Stimulated activated CD4-positive, alpha-beta T cell treated with anti-CD3 and anti-CD28 coated beads, Interleukin-15, amount 100 ng/mL, for 1 hour (primary cell): Measurements from ENCODE around the gene FYN.

ENCODE experiments used
- DNase-seq, 2 donors: peaks; one replicate each; pipeline ENCODE4 v3.0.0-alpha.2; 2020; ENCODE audit warnings: low read depth in 1 of 2, low spot score in 1 of 2

The FYN gene

DNA sequence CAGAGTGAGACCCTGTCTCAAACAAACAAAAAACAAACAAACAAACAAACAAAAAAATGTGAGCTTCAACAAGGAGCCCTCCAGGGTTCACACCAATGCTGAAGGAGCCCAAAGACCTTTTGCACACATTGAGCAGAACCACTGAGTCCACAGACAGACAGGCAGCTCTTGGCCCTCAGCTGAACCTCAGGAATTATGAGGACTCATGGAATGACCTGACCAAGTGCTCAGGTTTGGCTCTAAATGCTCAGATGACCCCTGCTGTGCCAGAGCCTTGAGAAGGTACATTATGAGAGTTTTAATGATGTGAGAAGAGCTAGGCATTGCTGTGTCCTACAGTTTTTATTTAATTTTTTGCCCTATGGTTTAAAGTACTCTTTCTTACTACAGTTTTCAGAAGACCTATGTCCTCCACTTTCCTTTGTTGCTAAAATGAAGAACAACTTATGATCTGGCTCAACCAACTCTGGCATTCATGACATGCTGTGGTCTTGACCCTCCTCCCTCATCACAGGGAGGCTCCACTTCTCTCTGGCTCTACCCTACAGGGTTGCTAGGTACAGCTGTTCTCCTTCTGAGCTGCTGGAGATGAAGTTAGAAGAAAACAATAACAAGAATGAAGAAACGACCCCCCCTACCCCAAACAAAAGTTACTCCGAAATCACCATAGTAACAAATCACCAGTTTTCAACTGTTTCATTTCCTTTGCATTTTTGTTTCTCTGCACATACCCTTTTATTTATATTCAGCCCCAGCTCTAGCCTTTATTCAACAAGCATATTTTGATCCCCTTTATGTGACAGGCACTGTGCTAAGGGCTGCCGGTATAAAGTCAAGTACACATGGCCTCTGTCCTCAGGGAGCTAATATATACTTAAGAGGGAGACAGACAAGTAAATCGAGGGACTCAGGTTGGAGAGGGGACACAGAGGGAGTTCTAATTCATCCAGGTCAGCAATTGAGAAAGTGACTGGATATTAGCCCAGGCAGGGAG is 138.9 kb downstream of the FYN start:
- DNase-seq = no peak

DNA sequence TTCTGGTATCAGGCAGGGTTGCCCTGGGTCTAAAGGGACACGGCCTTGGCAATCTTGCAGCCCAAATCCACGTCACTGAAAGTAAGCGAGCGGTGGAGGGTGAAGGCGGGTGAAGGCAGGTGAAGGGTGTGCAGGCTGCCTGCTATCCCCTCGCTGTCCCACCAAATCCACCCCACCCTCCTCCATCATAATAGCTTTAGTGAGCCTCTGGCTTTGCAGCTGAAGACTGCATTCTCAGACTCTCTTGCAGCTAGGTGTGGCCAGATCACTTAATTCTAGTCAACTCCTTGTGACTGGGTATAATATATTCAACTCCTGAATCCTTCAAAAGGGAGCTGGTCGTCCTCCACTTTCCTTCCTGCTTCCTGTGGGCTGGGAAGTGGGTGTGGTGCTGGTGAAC is 140.9 kb downstream of the FYN start:
- DNase-seq = no peak

DNA sequence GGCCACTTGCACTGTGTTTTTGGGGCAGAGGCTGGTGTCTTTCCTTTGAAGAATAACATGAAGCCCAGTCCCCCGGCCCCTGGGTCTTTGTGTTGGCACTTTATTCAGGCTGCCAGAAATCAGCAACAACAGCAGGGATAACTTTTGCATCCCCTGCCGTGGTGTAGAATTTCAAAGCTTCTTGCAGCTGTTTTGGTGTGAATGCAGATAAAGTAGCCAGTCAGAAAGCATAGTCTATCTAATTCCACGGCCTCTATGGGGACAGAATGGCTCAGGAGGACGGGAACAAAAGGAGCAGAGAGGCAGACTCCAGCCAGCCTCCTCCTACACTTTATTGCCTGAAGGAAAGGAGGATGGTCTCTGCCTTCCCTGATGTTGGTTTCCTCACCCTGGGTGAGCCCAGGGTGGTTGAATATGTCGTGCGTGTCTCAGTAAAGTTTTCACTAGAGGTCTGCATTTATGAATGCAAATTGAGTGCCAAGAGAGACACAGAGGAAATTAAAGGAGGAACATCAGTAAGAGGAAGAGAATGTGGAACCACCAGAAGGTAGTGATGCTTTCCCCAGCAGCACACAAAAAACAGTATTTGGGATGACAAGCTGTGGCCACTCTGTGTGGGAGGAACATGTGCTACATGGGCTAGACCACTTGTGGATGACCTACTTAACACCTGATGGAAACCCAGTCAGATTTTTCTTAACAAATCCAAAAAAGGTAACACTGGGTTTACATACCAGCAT is 141.6 kb downstream of the FYN start:
- DNase-seq = no peak

DNA sequence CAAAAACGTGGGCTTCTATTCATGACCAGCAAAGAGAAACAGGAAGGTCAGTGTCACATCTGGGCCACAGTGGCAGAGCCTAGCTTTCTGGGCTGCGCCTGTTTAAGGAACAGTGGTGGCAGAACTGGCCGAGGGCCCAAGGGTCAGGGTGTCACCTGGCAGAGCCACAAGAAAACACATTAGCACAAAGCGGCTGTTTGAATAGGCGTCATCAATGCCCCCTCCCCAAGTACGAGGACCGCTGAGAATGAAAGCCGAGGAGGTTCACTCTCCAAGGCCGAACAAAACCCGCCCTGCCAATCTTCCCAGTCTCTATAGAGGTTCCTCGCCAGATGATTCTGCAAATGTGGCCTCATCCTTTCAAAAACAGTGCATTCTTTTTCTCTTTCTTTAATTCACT is 142.4 kb downstream of the FYN start:
- no peak for DNase-seq

DNA sequence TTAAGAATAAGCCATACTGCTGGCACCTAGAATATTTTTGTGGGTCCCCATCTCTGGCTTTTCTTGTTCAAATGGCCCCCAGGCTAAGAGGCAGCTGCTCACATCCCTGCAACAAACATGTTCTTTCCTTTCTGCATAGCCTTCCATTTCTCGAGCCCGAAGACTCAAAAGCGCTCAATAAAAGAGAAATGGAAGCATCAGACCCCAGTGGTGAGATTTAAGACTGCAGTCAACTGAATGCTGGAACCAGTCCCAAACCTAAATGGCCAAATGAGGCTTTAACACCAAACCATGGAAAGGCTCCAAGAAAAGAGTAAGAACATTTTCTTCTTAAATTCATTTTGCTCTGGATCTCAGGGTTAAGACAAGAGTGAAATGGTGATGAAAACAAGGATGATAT is 145.4 kb downstream of the FYN start:
- DNase-seq = no peak

DNA sequence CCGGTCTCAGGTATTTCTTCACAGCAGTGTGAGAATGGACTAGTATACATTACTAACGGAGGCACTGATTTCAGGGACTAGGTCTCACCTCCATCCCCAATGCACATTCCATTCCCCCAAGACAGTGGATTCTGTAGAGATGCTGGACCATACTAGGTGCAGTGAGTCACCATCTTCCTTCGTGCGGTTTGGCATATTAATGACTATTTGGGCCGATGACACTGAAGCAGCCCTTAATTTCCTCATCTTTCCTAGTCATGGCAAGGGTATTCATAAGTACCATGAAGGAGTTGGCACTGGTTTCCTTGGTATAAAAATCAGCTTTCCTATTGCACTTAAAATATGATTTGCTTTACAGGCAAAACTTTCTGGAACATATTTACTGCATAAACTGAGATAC is 146.2 kb downstream of the FYN start:
- no peak for DNase-seq

DNA sequence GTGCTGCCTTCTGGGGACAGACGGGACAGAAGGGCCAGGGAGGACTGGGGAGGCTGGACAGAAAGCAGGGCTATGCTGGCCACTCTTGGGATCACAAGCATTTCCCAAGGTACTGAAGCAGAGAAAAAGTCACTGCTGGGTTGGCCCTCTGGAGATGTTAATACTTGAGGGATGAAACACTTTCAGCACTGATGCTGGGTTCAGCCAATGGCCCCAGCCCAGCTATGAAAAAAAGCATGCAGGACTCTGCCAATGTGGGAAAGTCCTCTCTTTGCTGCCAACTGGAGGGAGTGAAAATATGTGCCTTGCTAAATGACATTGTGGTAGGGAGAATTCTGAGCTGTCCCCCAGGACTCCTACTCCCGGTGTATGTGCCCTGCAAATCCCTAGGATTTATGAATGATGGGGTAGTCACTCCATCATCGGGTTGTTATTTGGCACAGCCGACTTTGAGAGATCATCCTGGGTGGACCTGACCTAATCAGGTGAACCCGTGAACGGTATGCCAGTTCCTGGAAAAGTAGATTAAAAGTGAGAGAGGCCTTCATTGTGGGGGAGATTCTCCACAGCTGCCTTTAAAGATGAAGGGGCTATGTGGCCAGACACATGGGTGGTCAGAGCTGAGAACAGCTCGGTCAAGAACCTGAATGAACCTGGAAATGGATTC is 147.7 kb downstream of the FYN start:
- DNase-seq = no peak

DNA sequence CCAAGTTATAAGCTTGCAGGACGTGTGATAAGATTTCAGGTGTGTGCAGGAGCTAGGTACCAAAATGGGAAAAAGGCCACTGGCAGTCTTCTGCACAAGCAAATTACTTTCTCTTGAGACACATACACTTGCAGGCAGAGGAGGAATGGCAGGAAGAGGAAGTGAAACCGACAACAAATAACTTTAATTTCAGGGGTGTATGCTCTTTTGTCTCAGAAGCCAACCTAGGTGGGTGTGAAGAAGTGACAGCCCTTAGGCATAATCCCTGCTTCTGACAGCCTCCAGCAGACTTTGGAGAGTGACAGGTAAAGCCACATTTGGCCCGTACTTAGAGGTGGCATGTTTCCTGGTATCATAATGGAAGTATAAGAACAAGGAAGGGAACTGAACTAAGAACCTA is 148.7 kb downstream of the FYN start:
- DNase-seq = no peak

DNA sequence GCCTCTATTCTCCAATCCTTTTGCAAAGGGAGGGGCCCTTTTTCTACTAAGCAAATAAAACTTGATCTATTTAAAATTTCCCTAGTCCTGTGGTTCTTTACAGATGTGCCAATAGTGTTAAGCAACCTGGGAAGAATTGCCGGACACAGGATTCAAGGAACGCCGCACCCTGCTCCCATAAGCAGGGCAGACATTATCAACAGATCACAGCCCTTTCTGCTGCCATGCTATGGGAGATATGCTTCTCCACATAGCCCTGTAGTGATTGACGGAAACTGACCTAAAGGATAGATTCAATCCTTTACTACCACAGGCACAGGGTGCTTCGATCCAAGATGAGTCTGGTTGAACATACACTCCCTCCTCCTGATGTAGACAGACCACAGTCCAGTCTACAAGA is 149.2 kb downstream of the FYN start:
- DNase-seq = no peak

DNA sequence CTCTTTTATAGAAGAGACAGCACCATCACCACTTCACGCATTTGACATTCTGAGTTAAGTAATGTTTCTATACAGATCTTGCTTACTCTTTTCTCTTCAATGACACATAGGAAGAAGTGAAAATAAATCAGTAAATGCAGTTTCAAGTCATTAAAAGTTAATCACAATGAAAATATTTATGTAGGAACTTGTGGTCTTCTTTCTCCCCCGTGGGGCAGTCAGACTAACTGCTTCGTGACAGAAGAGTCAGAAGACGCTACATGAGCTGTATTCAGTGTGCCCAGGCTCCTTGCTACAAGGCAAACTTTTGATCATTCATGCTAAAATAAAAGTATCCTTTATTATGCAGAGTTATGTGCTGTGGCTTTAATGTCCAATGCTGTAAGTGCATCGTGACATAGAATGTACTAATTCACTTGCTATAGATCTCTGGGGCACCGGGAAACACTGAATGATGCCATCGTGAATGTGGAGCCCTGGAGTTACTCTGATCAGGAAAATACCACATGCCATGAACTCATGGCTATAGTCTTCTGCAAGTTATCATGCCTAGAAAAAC is 149.8 kb downstream of the FYN start:
- no peak for DNase-seq

DNA sequence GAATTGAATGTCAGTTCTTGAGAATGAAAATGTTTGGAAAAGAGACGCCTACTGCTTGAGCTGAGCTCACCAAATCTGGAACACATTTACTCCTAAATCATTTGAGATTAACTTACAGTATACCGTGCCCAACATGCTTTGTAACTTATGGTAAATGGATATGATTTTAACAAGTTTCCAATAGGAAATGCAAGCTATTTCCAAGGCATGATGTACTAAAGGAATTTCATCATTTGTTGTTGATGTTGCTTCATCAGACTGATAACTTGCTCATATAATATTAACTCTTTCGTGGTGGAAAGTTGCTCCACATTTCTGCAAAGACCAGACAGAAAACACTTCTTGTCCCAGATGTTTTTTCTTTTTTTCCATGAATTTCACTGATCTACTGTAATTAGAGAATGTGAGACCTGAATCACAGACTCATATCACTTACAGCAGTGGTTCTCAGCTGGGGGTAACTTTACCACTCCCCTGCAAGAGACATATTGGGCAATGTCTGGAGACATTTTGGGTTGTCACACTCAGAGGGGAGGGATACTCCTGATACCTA is 151.0 kb downstream of the FYN start:
- no peak for DNase-seq

DNA sequence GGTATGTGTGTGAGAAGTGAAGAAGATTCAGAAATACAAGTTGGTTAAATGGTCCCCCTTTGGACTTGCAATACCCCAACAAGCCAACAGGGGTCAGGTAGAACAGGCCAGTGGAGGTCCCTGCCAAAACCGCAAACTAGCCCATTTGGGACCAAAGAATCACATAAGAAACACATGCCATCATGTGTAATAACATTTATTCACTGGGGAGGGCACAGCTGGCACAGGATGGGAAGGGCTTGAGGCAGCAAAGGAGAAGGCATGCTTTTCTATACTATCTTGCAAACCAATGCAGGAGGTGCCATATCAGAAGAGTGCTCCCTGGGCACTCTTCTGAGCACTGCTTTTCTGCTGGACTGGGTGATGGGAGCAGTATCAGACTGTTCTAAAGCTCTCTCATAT is 151.5 kb downstream of the FYN start:
- no peak for DNase-seq

DNA sequence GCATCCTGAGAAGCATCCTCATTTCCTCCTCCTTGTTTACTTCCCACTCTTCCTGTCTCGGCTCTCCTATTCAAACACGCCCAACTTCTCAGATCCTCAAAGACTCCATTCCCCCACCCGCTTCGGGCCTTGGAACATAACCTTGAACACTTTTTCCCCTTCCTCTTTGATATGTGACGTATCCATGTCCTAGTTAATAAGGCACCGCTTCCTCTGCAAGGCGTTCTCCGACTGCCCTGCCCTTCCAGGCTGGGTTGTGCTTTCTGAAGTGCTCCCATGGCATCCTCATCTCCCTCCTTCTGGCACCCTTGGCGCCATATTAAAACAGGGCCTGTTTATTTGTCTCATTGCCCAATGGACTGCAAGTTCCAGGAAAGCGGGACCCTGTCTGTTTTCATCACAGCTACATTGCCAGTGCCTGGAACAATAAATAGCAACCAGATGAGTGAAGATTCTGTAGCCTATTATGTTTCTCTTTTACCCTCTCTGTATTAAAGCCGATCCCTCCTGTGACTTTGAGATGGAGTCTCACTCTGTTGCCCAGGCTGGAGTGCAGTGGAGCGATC is 152.2 kb downstream of the FYN start:
- no peak for DNase-seq

DNA sequence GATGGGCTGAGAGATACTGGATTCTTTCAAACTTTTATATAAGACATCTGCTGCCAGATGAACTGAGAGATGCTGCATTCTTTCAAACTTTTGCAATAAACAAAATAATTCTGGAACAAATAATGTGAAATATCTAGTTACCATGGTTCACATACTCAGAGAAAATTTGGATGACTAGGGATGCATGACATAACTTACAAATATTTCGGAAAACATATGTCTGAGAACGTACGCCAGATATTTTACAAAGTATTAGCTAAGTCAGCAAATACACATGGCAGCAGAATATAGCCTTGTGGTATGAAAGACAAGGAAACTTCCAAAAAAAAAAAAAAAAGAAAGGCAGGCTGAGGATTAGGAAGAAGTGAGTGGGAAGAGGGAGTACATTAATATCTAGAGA is 154.3 kb downstream of the FYN start:
- no peak for DNase-seq

DNA sequence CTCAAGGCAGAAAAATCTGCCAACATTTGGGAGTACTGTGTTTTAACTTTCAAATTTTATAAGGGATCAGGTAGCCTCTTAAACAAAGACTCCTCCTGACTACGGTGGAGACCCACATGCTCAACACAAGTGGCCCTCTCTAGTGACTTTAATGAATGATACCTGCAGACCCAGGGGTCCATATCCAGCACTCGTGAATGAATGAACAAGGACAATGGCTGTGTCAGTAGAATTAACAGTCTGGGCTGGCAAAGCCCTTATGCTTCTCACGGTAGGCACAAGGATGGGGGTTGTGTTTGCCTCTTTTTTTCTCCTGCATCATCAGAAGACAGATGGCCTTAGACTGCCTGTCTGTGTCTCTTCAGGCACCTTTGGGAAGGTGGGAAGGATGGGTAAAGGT is 154.9 kb downstream of the FYN start:
- DNase-seq = no peak

DNA sequence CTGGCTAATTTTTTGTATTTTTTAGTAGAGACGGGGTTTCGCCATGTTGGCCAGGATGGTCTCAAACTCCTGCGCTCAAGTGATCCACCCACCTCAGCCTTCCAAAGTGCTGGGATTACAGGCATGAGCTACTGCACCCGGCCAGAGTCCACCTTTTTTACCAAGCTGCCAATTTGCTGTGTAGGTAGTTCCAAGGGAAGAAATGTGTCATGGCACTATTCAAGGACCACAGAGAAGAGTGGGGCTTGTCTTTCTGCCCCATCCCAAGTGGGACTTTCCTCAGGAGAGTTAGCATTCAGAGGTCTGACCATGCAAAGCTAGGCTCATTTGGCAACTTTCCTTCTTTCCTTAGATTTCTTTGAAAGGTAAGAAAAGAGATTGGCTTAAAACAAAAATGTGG is 155.6 kb downstream of the FYN start:
- DNase-seq = no peak

DNA sequence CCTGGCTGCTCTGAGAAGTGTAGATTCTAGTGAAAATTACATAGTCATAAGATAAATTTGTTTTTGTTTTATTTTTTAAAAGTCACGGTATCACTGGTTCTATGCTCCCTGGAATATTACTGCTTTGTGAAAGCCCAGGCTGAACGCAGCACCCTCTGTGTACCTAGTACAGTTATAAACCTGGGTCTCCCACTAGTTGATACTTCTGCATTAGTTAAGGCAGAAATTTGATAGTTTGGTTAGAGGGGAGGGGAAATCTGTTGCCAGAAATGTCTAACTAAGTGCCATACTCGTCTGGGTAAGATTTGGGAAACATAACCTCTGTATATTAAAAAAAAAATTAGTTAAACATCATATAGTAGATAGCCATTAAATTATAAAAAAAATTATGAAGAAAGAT is 156.9 kb downstream of the FYN start:
- no peak for DNase-seq

DNA sequence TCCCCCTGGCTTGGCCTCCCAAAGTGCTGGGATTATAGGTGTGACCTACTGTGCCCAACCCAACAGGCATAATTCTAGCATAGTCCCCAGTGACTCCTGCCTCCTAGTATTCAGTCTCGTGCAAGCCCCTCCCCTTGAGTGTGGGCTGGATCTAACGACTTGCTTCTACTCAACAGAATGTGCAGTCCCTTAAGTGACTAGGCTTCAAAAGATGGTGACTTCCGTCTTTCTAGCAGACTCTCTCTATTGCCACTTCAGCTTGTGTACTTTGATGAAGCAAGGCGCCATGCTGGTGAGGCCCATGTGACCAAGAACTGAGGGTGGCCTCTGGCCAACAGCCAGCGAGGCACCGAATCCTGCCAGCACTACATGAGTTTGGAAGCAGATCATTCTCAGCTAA is 157.9 kb downstream of the FYN start:
- peak in 1 of 2 donors; percentile 15 for DNase-seq

DNA sequence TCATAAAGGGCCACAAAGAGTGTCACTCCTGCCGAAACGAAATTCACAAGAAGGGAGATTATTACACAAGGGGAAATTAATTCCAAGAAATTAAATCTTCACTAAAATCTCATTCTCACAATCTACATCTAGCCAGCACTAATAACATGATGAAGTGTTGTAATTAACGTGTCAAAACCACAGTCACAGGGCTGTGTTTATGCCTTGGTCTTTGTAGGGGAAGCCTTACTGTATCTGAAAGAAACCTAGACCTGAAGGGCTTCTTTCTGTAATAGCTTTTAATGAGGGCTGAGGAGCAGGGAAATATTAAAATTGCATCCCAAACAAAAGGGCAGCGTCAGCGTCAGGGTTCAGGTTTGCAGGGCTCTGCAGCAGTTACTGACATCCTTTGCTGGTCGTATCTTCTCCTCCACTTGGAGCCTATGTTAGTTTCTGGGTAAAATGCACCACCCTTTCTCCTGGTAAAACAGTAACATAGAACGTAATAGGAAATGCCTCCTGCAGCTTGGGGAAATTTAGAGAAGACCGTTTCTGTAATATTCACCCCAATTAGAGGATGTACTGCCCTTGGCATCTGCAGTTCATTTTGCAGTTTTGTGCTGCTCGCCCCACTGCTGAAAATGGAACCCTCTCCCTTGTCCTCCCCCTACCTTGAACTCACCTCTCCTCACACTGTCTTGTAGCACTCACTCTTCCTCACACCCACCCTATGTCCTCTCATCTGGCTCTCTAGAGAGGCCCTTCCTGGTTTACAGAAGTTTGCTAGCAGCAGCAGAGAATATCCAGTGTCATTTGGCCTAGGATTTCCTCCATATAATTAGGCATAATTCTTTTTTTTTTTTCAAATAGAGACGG is 158.6 kb downstream of the FYN start:
- DNase-seq = no peak

DNA sequence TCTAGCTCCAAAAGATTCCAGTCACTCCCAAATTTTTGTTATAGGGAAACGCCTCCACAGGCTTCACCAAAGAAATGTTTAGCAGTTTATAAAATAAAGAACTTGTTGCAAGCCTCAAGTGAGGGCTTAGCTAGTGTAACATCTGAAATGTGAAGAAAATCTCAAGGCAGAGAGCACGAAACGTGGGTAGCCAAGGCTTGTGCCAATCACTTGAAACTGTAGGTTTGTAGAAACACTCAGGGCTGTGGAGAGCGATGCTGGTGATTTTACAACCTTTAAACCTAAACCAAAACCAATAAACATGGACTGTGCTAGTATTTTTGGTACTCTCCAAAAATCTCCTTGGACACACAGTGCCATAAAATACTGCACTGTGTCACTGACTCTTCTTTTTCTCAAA is 159.4 kb downstream of the FYN start:
- DNase-seq = no peak
